MM.1S (cell line): Measurements from ENCODE around the gene EPB41L4B.

Experiments used
- CTCF ChIP-seq: fragments of 300-600 bp; sonication (generic); IDR thresholded peaks from 2 replicates; pipeline ENCODE4 v1.5.1; 2016; ENCODE audit warnings: antibody characterized with exemption, low read length, mixed read lengths
- EZH2phosphoT487 ChIP-seq: fragments of 300-600 bp; sonication (generic); IDR thresholded peaks from 2 replicates; pipeline ENCODE4 v1.6.1; 2018; ENCODE audit warnings: antibody characterized with exemption, low read length

GRCh38 chr9:109143881-109144562, 176.8 kb downstream of the EPB41L4B start:
- peak; percentile 55 for TF ChIP-seq CTCF
- no peak for TF ChIP-seq EZH2phosphoT487
